Ascending aorta (tissue), 2 donors: ENCODE data around the gene LAGE3. TPM values are rescaled to one million over a fixed set of nuclear protein-coding genes. Genes with fewer than 3 reads are reported as not detected.

Experiments
- DNase-seq, 2 donors: peaks; one replicate each; pipeline ENCODE4 v3.0.0-alpha.2; 2019; ENCODE audit warnings: low spot score in 2 of 2
- H3K27ac ChIP-seq, 2 donors: fragments of 200-600 bp; sonication (generic); one replicate each; pipeline ENCODE4 v1.5.1; 2016 to 2017; ENCODE audit warnings: mild to moderate bottlenecking in 1 of 2
- H3K27me3 ChIP-seq: fragments of 200-600 bp; sonication (generic); one replicate; pipeline ENCODE4 v1.5.1; 2017
- H3K36me3 ChIP-seq, 2 donors: fragments of 200-600 bp; sonication (generic); one replicate each; pipeline ENCODE4 v1.5.1; 2016
- H3K4me1 ChIP-seq, 2 donors: fragments of 200-600 bp; sonication (generic); one replicate each; pipeline ENCODE4 v1.5.1; 2016 to 2017; ENCODE audit warnings: mild to moderate bottlenecking in 1 of 2
- H3K4me3 ChIP-seq, 2 donors: fragments of 200-600 bp; sonication (generic); one replicate each; pipeline ENCODE4 v1.5.1; 2016 to 2017; ENCODE audit warnings: mild to moderate bottlenecking in 1 of 2
- H3K9me3 ChIP-seq, 2 donors: fragments of 200-600 bp; sonication (generic); one replicate each; pipeline ENCODE4 v1.5.1; 2016
- CTCF ChIP-seq, 3 experiments: fragments of 200-600 bp in 2 of 3; fragments of 450-650 bp in 1 of 3; sonication (generic) in 2 of 3; IDR thresholded peaks; one replicate each; pipeline ENCODE4 v1.5.1; 2016 to 2019; ENCODE audit warnings: antibody characterized with exemption in 3 of 3, mild to moderate bottlenecking in 1 of 3, moderate library complexity in 1 of 3
- intact Hi-C: fragments of 100-400 bp; cut with DNase I; formaldehyde crosslinking; loops from one replicate; pipeline ENCODE4 v1.15.1; 2023
- total RNA-seq: library from RNA; depleted of rRNA; stranded (reverse); fragments of >200 nt; gene quantifications from one replicate; pipeline ENCODE4 v1.1.0, GENCODE V29; 2016

LAGE3 gene
- total RNA-seq, 1 donor from 2014 or later = 52.0 TPM

DNA sequence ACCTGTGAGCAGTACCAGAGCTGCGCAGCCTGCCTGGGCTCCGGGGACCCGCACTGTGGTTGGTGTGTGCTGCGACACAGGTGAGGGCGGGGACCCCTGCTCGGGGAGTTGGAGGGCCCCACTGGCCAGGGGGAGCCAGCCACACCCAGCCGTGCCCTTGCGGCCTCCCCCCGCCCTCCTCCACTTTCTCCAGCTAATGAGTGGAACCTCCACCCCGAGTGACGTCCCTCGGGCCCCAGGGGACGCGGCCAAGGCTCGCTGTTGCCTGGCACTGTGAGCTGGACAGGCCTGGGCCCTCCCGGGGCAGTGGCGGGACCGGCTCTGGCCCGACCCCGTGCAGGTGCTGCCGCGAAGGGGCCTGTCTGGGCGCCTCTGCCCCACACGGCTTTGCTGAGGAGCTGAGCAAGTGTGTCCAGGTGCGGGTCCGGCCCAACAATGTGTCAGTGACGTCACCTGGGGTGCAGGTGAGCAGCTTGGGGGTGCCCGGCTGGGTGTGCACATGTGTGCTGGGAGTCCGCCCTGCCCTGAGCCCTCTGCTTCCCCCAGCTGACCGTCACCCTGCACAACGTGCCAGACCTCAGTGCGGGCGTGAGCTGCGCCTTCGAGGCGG lies 15.4 kb downstream of the LAGE3 start:
- no peak for DNase-seq
- Histone ChIP-seq H3K36me3 (peaks cover 43 to 44% of the 10 kb centered on the region in 2 donors), H3K27me3 (no peaks in the 10 kb centered on the region), H3K4me3 (no peak overlapping the region), H3K9me3 (no peaks in the 10 kb centered on the region), H3K27ac (no peak overlapping the region), H3K4me1 (no peaks in the 10 kb centered on the region)
- intact Hi-C loops = no loop called here
- TF ChIP-seq CTCF (IDR thresholded peaks at IDR 0.05) = no peak

GRCh38 chrX:154462396-154462795 lies 16.7 kb downstream of the LAGE3 start:
- intact Hi-C loops = no loop called here
- TF ChIP-seq CTCF (IDR thresholded peaks at IDR 0.05) = no peak
- DNase-seq = no peak
- H3K4me3 ChIP-seq = no peak overlapping the region
- H3K27ac ChIP-seq = no peak overlapping the region
- H3K36me3 ChIP-seq = peaks cover 31 to 32% of the 10 kb centered on the region in 2 donors
- H3K4me1 ChIP-seq = no peaks in the 10 kb centered on the region
- H3K27me3 ChIP-seq = no peaks in the 10 kb centered on the region
- H3K9me3 ChIP-seq = no peaks in the 10 kb centered on the region

DNA sequence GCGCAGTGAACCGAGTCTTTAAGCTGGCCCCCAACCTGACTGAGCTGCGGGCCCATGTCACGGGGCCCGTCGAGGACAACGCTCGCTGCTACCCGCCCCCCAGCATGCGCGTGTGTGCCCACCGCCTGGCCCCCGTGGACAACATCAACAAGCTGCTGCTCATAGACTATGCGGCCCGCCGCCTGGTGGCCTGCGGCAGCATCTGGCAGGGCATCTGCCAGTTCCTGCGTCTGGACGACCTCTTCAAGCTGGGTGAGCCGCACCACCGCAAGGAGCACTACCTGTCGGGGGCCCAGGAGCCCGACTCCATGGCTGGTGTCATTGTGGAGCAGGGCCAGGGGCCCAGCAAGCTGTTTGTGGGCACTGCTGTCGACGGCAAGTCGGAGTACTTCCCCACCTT lies 18.8 kb downstream of the LAGE3 start:
- intact Hi-C loops = no loop called here
- no peaks in the 10 kb centered on the region for H3K27me3 ChIP-seq
- H3K36me3 ChIP-seq = peaks cover 12 to 14% of the 10 kb centered on the region in 2 donors
- peak overlapping the region in 1 of 2 donors; percentile 89 for H3K4me3 ChIP-seq
- no peaks in the 10 kb centered on the region for H3K9me3 ChIP-seq
- TF ChIP-seq CTCF (IDR thresholded peaks at IDR 0.05) = peak in 1 of 3 experiments; percentile 15
- DNase-seq = no peak
- no peaks in the 10 kb centered on the region for H3K4me1 ChIP-seq
- H3K27ac ChIP-seq = peak overlapping the region in 1 of 2 donors; percentile 82

GRCh38 chrX:154459832-154460231 lies 19.2 kb downstream of the LAGE3 start:
- DNase-seq = no peak
- Histone ChIP-seq H3K27ac (peak overlapping the region; percentile 18 to 82), H3K27me3 (no peaks in the 10 kb centered on the region), H3K4me3 (peak overlapping the region in 1 of 2 donors; percentile 89), H3K36me3 (peaks cover 9 to 14% of the 10 kb centered on the region in 2 donors), H3K4me1 (no peaks in the 10 kb centered on the region), H3K9me3 (no peaks in the 10 kb centered on the region)
- intact Hi-C loops = no loop called here
- no peak for TF ChIP-seq CTCF (IDR thresholded peaks at IDR 0.05)

GRCh38 chrX:154458954-154459778 lies 19.9 kb downstream of the LAGE3 start:
- TF ChIP-seq CTCF (IDR thresholded peaks at IDR 0.05) = no peak
- H3K4me3 ChIP-seq = peak overlapping the region; percentile 60 to 89
- peak overlapping the region; percentile 53 to 82 for H3K27ac ChIP-seq
- H3K27me3 ChIP-seq = no peaks in the 10 kb centered on the region
- no peak for DNase-seq
- peaks cover 6 to 8% of the 10 kb centered on the region in 2 donors for H3K36me3 ChIP-seq
- H3K9me3 ChIP-seq = no peaks in the 10 kb centered on the region
- no peaks in the 10 kb centered on the region for H3K4me1 ChIP-seq
- intact Hi-C loops = no loop called here
